ENCODE measurements around the gene FAM136A. TPM values are rescaled to one million over a fixed set of nuclear protein-coding genes. Genes with fewer than 3 reads are reported as not detected.

The FAM136A gene
- total RNA-seq, 4 donors from 2014 or later = 26.9 to 51.1 (median 39.9) TPM

- WGBS, 2 donors = 66 to 79% methylated on average over 3 of the region's 3 CpGs
- intact Hi-C loops (cut with DNase I) = no loop called here
- Histone ChIP-seq H3K9me3 (no peaks in the 10 kb centered on the region), H3K27me3 (no peaks in the 10 kb centered on the region), H3K4me1 (peaks cover 3 to 21% (median 5%) of the 10 kb centered on the region in 3 donors), H3K27ac (peak overlapping the region in 2 of 4 donors; percentile 84 to 89), H3K36me3 (no peaks in the 10 kb centered on the region), H3K4me3 (no peak overlapping the region)
- TF ChIP-seq, protein P1, sequence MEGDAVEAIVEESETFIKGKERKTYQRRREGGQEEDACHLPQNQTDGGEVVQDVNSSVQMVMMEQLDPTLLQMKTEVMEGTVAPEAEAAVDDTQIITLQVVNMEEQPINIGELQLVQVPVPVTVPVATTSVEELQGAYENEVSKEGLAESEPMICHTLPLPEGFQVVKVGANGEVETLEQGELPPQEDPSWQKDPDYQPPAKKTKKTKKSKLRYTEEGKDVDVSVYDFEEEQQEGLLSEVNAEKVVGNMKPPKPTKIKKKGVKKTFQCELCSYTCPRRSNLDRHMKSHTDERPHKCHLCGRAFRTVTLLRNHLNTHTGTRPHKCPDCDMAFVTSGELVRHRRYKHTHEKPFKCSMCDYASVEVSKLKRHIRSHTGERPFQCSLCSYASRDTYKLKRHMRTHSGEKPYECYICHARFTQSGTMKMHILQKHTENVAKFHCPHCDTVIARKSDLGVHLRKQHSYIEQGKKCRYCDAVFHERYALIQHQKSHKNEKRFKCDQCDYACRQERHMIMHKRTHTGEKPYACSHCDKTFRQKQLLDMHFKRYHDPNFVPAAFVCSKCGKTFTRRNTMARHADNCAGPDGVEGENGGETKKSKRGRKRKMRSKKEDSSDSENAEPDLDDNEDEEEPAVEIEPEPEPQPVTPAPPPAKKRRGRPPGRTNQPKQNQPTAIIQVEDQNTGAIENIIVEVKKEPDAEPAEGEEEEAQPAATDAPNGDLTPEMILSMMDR (IDR thresholded peaks at IDR 0.05) = no peak
- no peak for TF ChIP-seq POLR2A (IDR thresholded peaks at IDR 0.05)
- DNase-seq = no peak
Measured at GRCh38 chr2:70330476-70330875, 28.6 kb upstream of the FAM136A start.

- Histone ChIP-seq H3K4me1 (peaks cover 3 to 21% (median 5%) of the 10 kb centered on the region in 3 donors), H3K9me3 (no peaks in the 10 kb centered on the region), H3K27me3 (no peaks in the 10 kb centered on the region), H3K27ac (peak overlapping the region; percentile 63 to 89 (median 78)), H3K36me3 (no peaks in the 10 kb centered on the region), H3K4me3 (no peak overlapping the region)
- intact Hi-C loops (cut with DNase I) = no loop called here
- DNase-seq = no peak
- WGBS, 2 donors = 24 to 55% methylated on average over 5 to 6 of the region's 6 CpGs
- TF ChIP-seq POLR2A (IDR thresholded peaks at IDR 0.05) = no peak
- TF ChIP-seq, protein P1 (IDR thresholded peaks at IDR 0.05) = no peak
Measured at GRCh38 chr2:70328921-70329561, 27.2 kb upstream of the FAM136A start.

DNA sequence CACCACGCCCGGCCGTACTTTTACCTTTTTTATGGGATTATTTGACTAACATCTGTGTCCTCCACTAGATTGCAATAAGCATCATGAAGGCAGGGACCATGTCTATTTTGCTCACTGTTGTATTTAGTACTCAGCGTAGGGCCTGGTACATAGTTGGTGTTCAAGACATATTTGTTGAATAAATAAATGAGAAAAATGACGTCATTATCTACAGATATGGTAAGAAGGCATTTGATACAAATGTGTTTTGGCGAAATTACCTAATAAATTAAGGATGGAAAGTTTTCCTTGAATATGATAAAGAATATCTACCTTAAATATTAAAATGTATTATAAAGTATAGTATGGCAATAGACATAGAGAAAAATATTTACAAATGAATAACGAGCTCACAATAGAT is 24.0 kb upstream of the FAM136A start:
- Histone ChIP-seq H3K27ac (no peak overlapping the region), H3K9me3 (no peaks in the 10 kb centered on the region), H3K36me3 (no peaks in the 10 kb centered on the region), H3K4me3 (no peak overlapping the region), H3K27me3 (peaks cover 0 to 5% (median 0%) of the 10 kb centered on the region in 4 donors), H3K4me1 (peaks cover 3 to 21% (median 5%) of the 10 kb centered on the region in 3 donors)
- no peak for TF ChIP-seq POLR2A (IDR thresholded peaks at IDR 0.05)
- TF ChIP-seq, protein P1 (IDR thresholded peaks at IDR 0.05) = no peak
- intact Hi-C loops (cut with DNase I) = no loop called here
- 91% methylated on average over 5 to 7 of the region's 7 CpGs for WGBS, 2 donors
- DNase-seq = no peak

- Histone ChIP-seq H3K27ac (no peak overlapping the region), H3K36me3 (no peaks in the 10 kb centered on the region), H3K4me3 (no peak overlapping the region), H3K9me3 (no peaks in the 10 kb centered on the region), H3K4me1 (no peaks in the 10 kb centered on the region), H3K27me3 (peaks cover 0 to 17% (median 0%) of the 10 kb centered on the region in 4 donors)
- TF ChIP-seq, protein P1 (IDR thresholded peaks at IDR 0.05) = no peak
- TF ChIP-seq POLR2A (IDR thresholded peaks at IDR 0.05) = no peak
- intact Hi-C loops (cut with DNase I) = no loop called here
- no peak for DNase-seq
- 77% methylated on average over 2 of the region's 2 CpGs for WGBS, 2 donors
Measured at GRCh38 chr2:70322518-70322917, 20.7 kb upstream of the FAM136A start.

GRCh38 chr2:70321370-70321769 is 19.5 kb upstream of the FAM136A start:
- 69 to 87% methylated on average over 5 to 6 of the region's 6 CpGs for WGBS, 2 donors
- H3K27me3 ChIP-seq = peaks cover 0 to 17% (median 0%) of the 10 kb centered on the region in 4 donors
- intact Hi-C loops (cut with DNase I) = no loop called here

More at GRCh38 chr2:70321370-70321769, 19.5 kb upstream of the FAM136A start:
- no peak overlapping the region for H3K4me3 ChIP-seq
- H3K27ac ChIP-seq = no peak overlapping the region
- H3K9me3 ChIP-seq = no peaks in the 10 kb centered on the region
- TF ChIP-seq, protein P1 (IDR thresholded peaks at IDR 0.05) = no peak
- no peak for TF ChIP-seq POLR2A (IDR thresholded peaks at IDR 0.05)
- H3K4me1 ChIP-seq = no peaks in the 10 kb centered on the region
- H3K36me3 ChIP-seq = no peaks in the 10 kb centered on the region
- no peak for DNase-seq
